Femur (tissue), 1 donor: Measurements from ENCODE around the gene HNMT.
"Not testable (repeated sequence)": the region's sequence is repeated elsewhere in the genome, so short reads cannot be mapped to it uniquely, and the experiment has no call there.

ENCODE experiments used
- DNase-seq: peaks from one replicate; pipeline ENCODE4 v3.0.0-alpha.2; 2017

The HNMT gene

DNA sequence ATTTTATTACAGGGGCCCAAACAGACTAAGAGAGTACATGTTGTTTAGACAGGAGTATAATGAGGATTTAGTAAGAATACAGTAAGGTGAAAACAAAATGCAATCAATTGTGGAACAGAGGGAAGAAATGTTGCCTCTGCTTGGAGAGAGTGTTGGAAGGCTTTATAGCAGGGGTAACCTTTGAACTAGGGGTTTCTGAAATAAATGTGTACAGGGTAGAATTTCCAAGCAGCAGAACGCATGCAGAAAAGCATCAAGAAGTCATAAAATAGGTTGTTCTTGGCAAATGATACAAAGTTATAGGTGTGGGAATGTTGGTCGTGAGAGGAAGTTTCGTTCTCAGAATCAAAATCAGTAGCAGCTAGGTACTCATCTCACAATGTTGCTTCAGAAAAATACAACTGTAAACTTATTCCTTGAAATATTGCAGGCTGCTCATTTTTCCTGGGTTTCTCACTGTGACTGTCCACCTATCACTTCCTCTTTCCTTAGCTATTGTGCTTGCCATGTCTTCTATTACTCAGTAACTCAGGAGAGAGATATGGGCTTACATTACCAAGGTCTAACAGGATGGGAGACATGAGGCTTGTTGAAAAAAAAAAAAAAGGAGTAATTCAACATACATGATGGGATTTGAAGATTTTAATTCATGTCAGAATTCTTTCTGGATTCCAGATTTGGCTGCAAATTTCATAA is 17.1 kb upstream of the HNMT start:
- DNase-seq = no peak

DNA sequence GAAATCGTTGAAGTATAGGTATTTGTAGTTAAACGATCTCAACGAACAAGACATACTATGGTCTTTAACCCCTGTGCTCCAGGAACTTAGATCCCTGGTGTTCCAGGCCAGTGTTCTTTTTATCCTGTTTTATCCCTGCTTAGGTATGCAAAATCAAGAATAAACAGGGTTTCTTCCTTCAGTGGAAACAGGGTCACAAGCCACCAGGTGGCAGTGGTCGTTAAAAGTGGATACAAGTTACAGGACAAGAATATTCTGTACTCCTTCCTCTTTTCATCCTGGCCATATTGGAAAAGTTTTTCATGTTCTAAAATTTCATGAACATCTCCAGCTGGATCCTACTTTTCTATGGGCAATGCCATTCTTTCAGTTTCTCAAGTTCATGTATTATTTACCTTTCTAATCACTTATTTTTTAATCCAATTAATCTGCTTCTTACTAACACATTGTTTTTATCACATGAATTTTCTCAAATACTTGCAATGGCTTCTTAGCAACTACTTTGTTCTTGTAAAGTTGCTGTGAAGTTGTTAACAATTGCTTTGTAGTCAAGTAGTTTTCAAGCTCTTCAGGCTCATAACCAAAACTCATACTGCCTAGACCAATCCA is 16.4 kb upstream of the HNMT start:
- DNase-seq = peak; percentile 75

GRCh38 chr2:137948894-137949293 is 15.4 kb upstream of the HNMT start:
- DNase-seq = no peak

- DNase-seq = no peak
These were observed 14.0 kb upstream of the HNMT start for GRCh38 chr2:137950238-137950637.

GRCh38 chr2:137951586-137951985 is 12.7 kb upstream of the HNMT start:
- DNase-seq = no peak

- DNase-seq = no peak
These were observed 11.6 kb upstream of the HNMT start for GRCh38 chr2:137952586-137953129.

- DNase-seq = no peak
These were observed 8.7 kb upstream of the HNMT start for GRCh38 chr2:137955536-137955935.

- DNase-seq = no peak
These were observed 7.2 kb upstream of the HNMT start for GRCh38 chr2:137957033-137957432.

GRCh38 chr2:137959166-137959565 is 5.1 kb upstream of the HNMT start:
- DNase-seq = no peak

DNA sequence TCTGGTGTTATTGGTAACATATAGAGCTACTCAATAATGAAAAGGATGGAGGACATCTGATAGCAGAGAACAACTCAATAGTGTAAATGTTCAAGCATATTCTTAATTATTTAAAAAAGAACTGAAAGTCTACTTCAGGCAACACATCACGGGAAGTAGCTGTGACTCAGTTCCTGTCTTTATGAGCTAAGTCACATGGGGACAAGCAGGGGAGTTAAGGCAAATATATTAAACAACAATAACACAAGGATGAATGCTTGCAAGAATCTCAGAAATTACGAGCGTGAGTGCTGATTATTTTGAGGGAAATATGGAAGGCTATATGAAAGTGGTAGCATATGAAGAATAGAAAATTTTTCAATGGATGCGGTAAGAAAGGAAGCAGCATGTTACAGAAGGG is 4.0 kb upstream of the HNMT start:
- DNase-seq = no peak

- DNase-seq = no peak
These were observed 2.7 kb upstream of the HNMT start for GRCh38 chr2:137961602-137962001.

- no peak for DNase-seq
These were observed 673 bp upstream of the HNMT start for GRCh38 chr2:137963535-137964065.

DNA sequence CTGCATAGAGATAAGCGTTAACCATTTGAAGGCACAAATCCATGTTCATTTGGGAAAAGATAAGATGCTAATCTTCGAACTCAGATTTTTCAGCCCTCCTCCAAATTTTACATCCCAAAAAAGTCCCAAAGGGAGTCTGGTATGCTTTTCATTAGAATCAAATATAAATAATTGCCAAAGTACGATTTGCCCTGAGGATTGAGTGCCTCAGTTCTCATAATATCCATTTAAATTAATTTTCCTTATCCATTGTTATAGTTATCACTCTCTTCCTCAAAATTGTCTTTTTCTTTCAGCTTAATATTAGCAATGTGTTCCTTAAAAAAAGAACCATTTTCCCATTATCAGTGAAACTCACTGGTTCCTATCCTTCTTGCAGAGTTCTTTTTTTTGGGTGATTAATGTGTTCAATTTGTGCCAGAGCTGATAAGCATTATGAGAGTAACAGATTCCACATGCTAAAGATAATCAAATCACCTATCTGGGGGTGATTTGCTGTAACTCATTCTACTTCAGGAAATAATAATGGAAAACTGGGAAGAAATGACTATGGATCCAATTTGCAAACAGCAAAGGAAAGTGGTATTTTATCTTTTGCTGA is 686 bp downstream of the HNMT start:
- DNase-seq = no peak

- no peak for DNase-seq
These were observed 1.8 kb downstream of the HNMT start for GRCh38 chr2:137966043-137966442.

DNA sequence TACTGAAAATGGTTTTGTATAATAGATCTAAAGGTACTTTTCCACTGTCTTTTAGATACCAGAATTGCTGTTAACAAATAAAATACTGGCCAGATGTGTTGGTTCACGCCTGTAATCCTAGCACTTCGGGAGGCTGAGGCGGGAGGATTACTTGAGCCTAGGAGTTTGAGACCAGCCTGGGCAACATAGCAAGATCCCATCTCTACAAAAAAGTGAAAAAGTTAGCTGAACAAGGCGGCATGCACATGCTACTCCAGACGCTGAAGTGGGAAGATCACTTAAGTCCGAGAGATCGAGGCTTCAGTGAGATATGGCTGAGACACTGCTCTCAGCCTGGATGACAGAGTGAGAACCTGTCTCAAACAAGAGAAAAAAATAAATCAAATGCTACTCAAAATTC is 2.8 kb downstream of the HNMT start:
- DNase-seq = no peak

DNA sequence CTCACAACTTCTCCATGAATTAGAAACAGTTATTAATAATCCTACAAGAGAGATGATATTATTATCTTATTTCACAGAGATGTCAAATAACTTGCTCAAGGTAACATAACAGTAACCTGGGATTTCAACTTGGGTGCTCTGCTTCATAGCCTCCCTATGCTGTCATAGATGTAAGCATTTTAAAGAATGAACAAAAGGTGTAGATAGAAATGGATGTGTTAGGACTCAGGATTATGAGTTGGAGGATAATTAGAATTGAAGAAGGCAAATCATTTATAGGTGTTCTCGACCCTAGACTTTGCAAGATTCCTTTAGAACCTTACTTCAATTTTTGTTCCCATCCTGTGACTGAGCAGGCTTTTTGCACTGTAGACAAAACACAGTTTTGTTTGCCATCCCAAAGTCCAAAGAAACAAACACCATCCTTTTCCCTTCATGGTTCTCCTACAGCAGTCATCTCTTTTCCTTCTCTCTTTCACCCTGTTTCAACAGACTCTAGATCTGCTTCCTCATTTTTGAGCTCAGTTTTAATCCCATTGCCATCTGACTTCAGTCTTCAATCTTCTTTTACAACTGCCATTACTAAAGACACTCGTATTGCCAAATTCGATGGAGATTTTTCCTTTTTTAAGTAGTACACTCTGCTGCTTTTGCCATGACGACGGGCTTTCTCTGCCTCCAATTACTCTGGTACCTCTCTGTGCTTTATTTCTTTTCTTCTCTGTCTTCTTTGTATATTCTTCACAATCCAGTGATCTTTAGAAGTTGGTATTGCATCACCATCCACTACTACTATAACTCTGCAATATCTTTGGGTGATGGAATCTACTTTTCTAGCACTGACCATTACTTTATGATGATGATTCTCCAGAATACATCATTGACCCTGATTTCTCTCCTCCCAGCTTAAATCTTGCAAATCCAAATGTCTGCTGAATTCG is 4.5 kb downstream of the HNMT start:
- DNase-seq = no peak

GRCh38 chr2:137969418-137969765 is 5.1 kb downstream of the HNMT start:
- DNase-seq = peak; percentile 46

DNA sequence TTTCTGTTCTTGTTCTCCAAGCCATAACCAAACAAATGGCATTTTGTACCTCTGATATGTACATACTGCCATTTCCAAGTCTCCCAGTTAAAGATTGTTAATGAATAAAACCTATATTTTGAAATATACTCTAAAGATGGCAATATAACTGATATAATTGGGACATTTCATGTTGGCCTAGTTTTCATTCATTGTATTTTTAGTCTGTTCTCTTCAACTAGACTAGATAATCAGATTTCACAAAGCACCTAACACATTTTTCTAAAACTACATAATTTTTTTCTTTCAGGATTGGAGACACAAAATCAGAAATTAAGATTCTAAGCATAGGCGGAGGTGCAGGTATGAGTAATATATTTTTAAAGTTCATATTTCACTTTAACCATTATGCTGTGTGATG is 5.6 kb downstream of the HNMT start:
- DNase-seq = no peak

DNA sequence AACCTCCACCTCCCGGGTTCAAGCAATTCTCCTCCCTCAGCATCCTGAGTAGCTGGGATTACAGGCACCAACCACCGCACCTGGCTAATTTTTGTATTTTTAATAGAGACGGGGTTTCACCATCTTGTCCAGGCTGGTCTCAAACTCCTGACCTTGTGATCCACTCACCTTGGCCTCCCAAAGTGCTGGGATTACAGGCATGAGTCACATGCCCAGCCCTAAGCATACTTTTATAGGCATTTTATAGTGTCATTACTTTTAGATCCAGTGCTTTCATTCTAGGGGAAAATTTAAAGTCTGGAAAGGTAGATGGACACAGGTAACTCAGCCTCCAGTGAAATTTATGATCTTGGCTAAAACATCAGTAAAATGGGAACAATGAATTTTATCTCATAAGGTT is 7.0 kb downstream of the HNMT start:
- DNase-seq = not testable (repeated sequence)

DNA sequence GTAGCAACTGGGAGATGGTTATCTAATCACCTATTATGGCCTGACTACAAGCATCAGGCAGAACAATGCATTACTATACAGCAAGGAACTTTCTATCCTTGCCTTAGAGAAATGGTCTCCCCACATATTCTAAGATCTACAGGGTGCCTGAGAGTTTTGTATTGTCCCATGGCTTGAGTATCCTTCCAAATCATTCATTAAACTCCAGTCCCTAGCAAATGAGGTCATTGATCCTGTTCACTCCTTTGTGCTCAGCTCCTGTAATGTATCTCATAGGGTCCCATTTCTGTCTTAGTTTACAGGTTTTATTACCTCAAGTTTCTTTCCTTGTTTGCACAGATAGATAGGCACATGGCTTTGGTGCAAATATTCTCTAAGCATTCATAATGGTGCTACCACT is 9.0 kb downstream of the HNMT start:
- DNase-seq = no peak

DNA sequence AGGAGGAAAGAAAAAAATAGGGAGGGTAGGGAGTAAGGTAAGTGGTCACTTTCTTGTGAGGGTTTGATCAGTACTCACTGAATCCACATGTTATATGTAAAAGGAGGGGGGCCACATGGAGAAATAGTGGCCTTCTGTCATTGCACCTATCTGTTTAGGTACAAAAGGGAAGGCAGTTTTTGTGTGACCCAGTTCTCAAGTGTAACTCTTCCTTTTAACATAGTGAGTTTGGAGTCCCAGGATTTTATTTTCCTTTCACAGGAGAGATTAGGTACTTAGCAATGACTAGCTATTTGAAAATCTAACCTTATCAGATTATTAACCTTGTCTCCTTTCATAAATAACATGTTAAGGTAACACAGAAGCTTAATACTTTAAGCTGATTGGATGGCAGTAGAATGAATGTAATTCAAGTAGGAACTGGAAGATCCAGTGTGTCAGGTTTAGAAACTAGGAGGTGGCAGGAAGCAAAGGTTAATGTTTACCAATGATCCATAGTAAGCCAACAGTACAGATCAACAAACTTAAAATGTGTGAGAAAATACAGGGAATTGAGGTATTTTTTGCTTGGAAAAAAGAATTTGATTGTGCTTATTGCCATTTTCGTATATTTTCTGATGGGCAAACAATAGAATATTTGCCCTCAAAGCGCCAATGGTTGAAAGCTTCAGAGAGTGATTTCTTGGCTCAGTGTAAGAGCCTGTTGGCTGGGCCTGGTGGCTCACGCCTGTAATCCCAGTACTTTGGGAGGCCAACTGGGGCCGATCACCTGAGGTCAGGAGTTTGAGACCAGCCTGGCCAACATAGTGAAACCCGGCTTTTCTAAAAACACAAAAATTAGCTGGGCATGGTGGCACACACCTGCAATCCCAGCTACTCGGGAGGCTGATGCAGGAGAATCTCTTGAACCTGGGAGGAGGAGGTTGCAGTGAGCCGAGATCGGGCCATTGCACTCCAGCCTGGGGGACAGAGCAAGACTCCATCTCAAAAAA is 11.3 kb downstream of the HNMT start:
- no peak for DNase-seq

DNA sequence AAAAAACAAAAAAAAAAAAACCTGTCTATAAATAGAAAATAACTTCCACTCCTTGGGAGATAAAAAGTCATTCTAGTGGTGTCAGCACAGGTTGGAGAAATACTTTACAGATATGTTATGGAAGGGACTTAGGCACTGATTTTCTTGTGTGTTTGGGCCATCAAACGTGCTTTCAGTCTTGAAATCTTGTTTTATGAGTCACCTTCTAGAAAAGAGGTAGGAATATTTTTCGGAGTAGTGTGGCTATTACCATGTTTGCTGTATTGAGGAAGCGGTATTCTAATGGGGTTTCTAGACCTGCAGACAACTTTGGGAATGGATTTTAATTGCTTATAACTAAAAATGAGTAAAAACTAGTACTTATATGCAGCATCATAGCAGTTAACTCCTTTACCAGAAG is 12.0 kb downstream of the HNMT start:
- DNase-seq = no peak
